ENCODE results near the gene SERPINA3. TPM values are rescaled to one million over a fixed set of nuclear protein-coding genes. Genes with fewer than 3 reads are reported as not detected.

SERPINA3 gene
- total and polyA plus RNA-seq, 7 donors = 2.3 to 233 (median 94.5) TPM

- Histone ChIP-seq H3K27me3 (no peaks in the 10 kb centered on the region), H3K27ac (no peak overlapping the region), H3K4me1 (peaks cover 0 to 25% (median 24%) of the 10 kb centered on the region in 4 donors), H3K9me3 (no peaks in the 10 kb centered on the region), H3K4me3 (no peak overlapping the region), H3K36me3 (no peaks in the 10 kb centered on the region)
- WGBS, 2 donors = 87 to 95% methylated on average over 9 of the region's 9 CpGs
- intact Hi-C loops (cut with DNase I) = no loop called here
- no peak for TF ChIP-seq CTCF (IDR thresholded peaks at IDR 0.05)
- no peak for TF ChIP-seq EP300 (IDR thresholded peaks at IDR 0.05)
- no peak for TF ChIP-seq POLR2A (IDR thresholded peaks at IDR 0.05)
- no peak for TF ChIP-seq POLR2AphosphoS5 (IDR thresholded peaks at IDR 0.05)
- DNase-seq = no peak
These were observed 15.8 kb upstream of the SERPINA3 start for GRCh38 chr14:94596361-94596760.

- Histone ChIP-seq H3K36me3 (no peaks in the 10 kb centered on the region), H3K27ac (no peak overlapping the region), H3K4me3 (no peak overlapping the region), H3K27me3 (no peaks in the 10 kb centered on the region), H3K9me3 (no peaks in the 10 kb centered on the region), H3K4me1 (peaks cover 0 to 38% (median 30%) of the 10 kb centered on the region in 4 donors)
- intact Hi-C loops (cut with DNase I) = no loop called here
- TF ChIP-seq EP300 (IDR thresholded peaks at IDR 0.05) (no peak), POLR2A (IDR thresholded peaks at IDR 0.05) (no peak), CTCF (IDR thresholded peaks at IDR 0.05) (no peak), POLR2AphosphoS5 (IDR thresholded peaks at IDR 0.05) (no peak)
- 89 to 90% methylated on average over 5 of the region's 5 CpGs for WGBS, 2 donors
- DNase-seq = no peak
These were observed 14.4 kb upstream of the SERPINA3 start for GRCh38 chr14:94597788-94598187.

- no peak overlapping the region for H3K4me3 ChIP-seq
- TF ChIP-seq EP300 (IDR thresholded peaks at IDR 0.05) (no peak), POLR2A (IDR thresholded peaks at IDR 0.05) (no peak)
- peaks cover 0 to 38% (median 30%) of the 10 kb centered on the region in 4 donors for H3K4me1 ChIP-seq
- no peaks in the 10 kb centered on the region for H3K27me3 ChIP-seq
- no peaks in the 10 kb centered on the region for H3K9me3 ChIP-seq
- DNase-seq = no peak
- WGBS, 2 donors = 26 to 63% methylated on average over 7 of the region's 7 CpGs
- peak overlapping the region; percentile 54 to 74 (median 62) for H3K27ac ChIP-seq
- no peaks in the 10 kb centered on the region for H3K36me3 ChIP-seq
- intact Hi-C loops (cut with DNase I) = no loop called here
These were observed 13.7 kb upstream of the SERPINA3 start for GRCh38 chr14:94598506-94598815.

GRCh38 chr14:94598816-94599655 lies 13.2 kb upstream of the SERPINA3 start:
- Histone ChIP-seq H3K27ac (peak overlapping the region; percentile 59 to 74 (median 65)), H3K36me3 (no peaks in the 10 kb centered on the region), H3K4me1 (peaks cover 0 to 38% (median 30%) of the 10 kb centered on the region in 4 donors), H3K9me3 (no peaks in the 10 kb centered on the region), H3K27me3 (no peaks in the 10 kb centered on the region), H3K4me3 (no peak overlapping the region)
- peak; percentile 93 for DNase-seq
- intact Hi-C loops (cut with DNase I) = no loop called here
- WGBS, 2 donors = 14 to 55% methylated on average over 11 of the region's 11 CpGs
- no peak for TF ChIP-seq POLR2A (IDR thresholded peaks at IDR 0.05)
- peak; percentile 63 to 81 (median 70) for TF ChIP-seq POLR2AphosphoS5 (IDR thresholded peaks at IDR 0.05)
- TF ChIP-seq EP300 (IDR thresholded peaks at IDR 0.05) = peak in 2 of 4 donors; percentile 67 to 95

- peaks cover 0 to 38% (median 30%) of the 10 kb centered on the region in 4 donors for H3K4me1 ChIP-seq
- 10 to 24% methylated on average over 3 of the region's 3 CpGs for WGBS, 2 donors
- no peak overlapping the region for H3K4me3 ChIP-seq
- peak overlapping the region; percentile 54 to 74 (median 65) for H3K27ac ChIP-seq
- intact Hi-C loops (cut with DNase I) = no loop called here
- no peaks in the 10 kb centered on the region for H3K9me3 ChIP-seq
- DNase-seq = peak; percentile 59
- no peaks in the 10 kb centered on the region for H3K27me3 ChIP-seq
- TF ChIP-seq CTCF (IDR thresholded peaks at IDR 0.05) = no peak
- TF ChIP-seq EP300 (IDR thresholded peaks at IDR 0.05) = no peak
- no peak for TF ChIP-seq POLR2AphosphoS5 (IDR thresholded peaks at IDR 0.05)
- no peak for TF ChIP-seq POLR2A (IDR thresholded peaks at IDR 0.05)
- no peaks in the 10 kb centered on the region for H3K36me3 ChIP-seq
These were observed 12.6 kb upstream of the SERPINA3 start for GRCh38 chr14:94599656-94600004.

All from sigmoid colon (tissue), 7 donors.